HT1080 (cell line): ENCODE data around the gene GUCY2F. TPM values are rescaled to one million over a fixed set of nuclear protein-coding genes. Genes with fewer than 3 reads are reported as not detected.

Source experiments
- DNase-seq: peaks from one replicate; pipeline ENCODE4 v3.0.0-alpha.2; 2015; ENCODE audit warnings: low read depth
- total RNA-seq: library from RNA; depleted of rRNA; stranded (reverse); fragments of >200 nt; shearing (Covaris generic); gene quantifications from 2 replicates; pipeline ENCODE4 v1.2.3, GENCODE V29; 2014

Gene GUCY2F
- total RNA-seq, 1 experiment from 2014 or later, result 0.03 TPM

GRCh38 chrX:109398061-109398460, 83.8 kb downstream of the GUCY2F start:
- DNase-seq, result no peak

GRCh38 chrX:109393859-109394258, 88.0 kb downstream of the GUCY2F start:
- DNase-seq, result peak; percentile 31

- DNase-seq, result no peak
Observed at GRCh38 chrX:109392895-109393294, 89.0 kb downstream of the GUCY2F start.

- DNase-seq, result no peak
Observed at GRCh38 chrX:109390556-109390955, 91.3 kb downstream of the GUCY2F start.

GRCh38 chrX:109389917-109390316, 92.0 kb downstream of the GUCY2F start:
- no peak for DNase-seq

- DNase-seq, result no peak
Observed at GRCh38 chrX:109384699-109385098, 97.2 kb downstream of the GUCY2F start.

GRCh38 chrX:109382332-109382731, 99.6 kb downstream of the GUCY2F start:
- no peak for DNase-seq

- no peak for DNase-seq
Observed at GRCh38 chrX:109378281-109378680, 103.6 kb downstream of the GUCY2F start.

GRCh38 chrX:109374262-109374960, 107.5 kb downstream of the GUCY2F start:
- DNase-seq, result peak; percentile 67

GRCh38 chrX:109373468-109373867, 108.4 kb downstream of the GUCY2F start:
- no peak for DNase-seq

GRCh38 chrX:109372716-109373115, 109.2 kb downstream of the GUCY2F start:
- no peak for DNase-seq

GRCh38 chrX:109372291-109372690, 109.6 kb downstream of the GUCY2F start:
- DNase-seq, result no peak

- no peak for DNase-seq
Observed at GRCh38 chrX:109362101-109362500, 119.8 kb downstream of the GUCY2F start.

- no peak for DNase-seq
Observed at GRCh38 chrX:109360301-109360700, 121.6 kb downstream of the GUCY2F start.

GRCh38 chrX:109357706-109358105, 124.2 kb downstream of the GUCY2F start:
- DNase-seq, result no peak

- DNase-seq, result no peak
Observed at GRCh38 chrX:109356684-109357083, 125.2 kb downstream of the GUCY2F start.

- no peak for DNase-seq
Observed at GRCh38 chrX:109352066-109352588, 129.8 kb downstream of the GUCY2F start.

GRCh38 chrX:109351557-109351956, 130.3 kb downstream of the GUCY2F start:
- no peak for DNase-seq

GRCh38 chrX:109350551-109350950, 131.3 kb downstream of the GUCY2F start:
- no peak for DNase-seq

- no peak for DNase-seq
Observed at GRCh38 chrX:109350051-109350450, 131.8 kb downstream of the GUCY2F start.

- DNase-seq, result peak; percentile 76
Observed at GRCh38 chrX:109347632-109348031, 134.3 kb downstream of the GUCY2F start.

GRCh38 chrX:109346491-109346890, 135.4 kb downstream of the GUCY2F start:
- DNase-seq, result no peak

- no peak for DNase-seq
Observed at GRCh38 chrX:109345856-109346255, 136.0 kb downstream of the GUCY2F start.
